Measurements from ENCODE around the gene PSTK.
A peak's percentile ranks its signal among the peaks of the same experiment; 100 is the strongest.

The PSTK gene

DNA sequence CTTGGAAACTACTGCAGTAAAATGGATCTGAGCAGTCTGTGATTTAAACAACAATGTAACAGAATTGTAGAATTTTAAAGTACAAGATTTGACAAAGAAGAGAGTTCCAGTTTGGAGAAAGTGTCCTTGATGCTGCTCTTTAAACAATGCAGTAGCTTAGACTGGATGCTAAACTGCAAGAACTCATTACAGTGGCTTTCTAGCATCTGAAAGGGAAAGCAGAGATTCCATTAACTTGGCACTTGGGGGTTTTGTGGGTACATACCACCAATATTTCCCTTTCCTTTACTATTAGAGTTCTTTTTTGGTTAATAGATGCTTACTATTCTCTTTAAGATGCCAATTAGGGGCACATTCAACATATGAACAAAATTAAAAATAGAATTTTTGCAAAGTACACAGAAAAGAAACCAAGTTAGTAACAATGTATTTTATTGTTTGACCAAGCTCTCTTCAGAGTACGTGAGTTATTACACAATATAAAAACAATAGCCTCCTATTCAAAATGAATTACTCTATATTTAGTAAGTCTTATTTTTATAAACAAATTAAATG lies 11.9 kb downstream of the PSTK start:
- no peak for DNase-seq

DNA sequence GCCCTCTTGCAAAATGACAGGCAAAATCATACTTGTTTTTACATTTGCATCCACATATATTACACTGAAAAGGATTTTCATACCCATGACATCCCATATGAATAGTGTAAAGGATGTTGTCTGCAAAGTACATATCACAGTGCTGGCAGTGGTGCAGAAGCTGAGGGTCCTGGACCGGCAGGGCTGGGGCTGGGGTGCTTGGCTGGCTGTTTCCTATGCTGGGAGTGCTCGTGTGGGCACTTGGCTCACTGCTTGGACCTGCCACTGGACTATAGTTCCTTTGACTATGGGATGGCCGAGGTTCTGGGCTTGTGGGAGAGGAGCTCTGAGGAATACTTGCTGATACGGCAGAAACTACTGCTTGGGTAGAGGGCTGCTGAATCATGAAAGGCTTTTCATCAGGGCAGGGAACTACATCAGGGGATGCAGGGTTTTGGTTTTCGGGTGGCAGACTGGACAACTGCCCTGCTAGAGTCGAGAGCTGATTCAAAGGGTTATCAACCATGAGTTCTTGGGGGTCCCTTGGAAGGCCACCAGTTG lies 13.7 kb downstream of the PSTK start:
- no peak for DNase-seq

DNA sequence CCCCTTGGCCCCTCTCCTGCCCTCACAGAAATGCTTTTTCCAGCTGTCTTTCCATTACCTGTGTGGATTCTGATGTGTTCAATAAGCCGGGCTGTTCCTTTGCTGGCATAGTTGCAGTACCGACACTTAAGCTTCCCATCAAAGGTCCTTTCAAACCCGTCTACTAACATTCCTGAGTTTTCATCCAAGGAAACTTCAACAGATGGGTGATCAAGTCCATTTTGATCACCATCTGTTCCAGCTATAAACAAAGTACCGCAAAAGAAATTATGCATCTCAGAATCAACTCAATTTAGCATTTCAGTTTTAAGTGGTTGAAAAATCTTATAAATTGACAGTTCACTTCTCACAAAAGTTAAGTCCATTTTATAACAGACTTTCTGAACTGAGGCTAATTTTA lies 15.7 kb downstream of the PSTK start:
- DNase-seq: no peak

DNA sequence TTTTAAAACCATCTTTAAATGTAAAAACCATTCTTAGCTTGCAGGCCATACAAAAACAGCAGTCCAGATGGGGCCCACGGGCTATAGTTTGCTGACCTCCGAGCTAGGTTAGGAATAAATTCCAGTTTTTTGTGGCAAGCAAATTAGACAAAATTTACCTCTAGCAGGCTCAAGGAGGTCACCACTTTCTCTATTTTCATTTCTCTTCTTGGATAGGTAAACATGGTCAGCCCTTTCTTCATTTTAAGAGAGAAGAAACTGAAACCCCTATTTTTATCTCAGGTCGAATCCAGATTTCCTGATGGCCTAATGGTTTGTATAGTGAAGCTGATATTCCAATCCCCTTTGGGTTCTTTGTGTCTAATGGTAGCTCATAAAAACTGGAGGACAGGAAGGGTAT lies 17.7 kb downstream of the PSTK start:
- no peak for DNase-seq

- DNase-seq: no peak
These were observed 18.2 kb downstream of the PSTK start for GRCh38 chr10:122998360-122998917.

DNA sequence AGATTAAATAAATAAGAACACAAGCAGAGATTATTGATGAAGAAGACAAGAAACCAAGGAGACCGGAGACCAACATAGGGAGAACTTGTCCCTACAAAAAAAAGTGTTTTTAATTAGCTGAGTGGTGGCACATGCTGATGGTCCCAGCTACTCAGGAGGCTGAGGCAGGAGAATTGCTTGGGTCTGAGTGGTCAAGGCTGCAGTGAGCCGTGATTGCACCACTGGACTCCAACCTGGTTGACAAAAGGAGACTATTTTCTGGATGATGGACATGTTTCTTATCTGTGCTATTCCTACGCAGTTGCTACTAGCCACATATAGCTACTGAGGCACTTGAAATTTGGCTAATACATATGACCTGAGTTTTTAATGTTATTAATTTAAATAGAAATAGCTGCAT lies 18.7 kb downstream of the PSTK start:
- no peak for DNase-seq

GRCh38 chr10:122999347-122999746 lies 19.1 kb downstream of the PSTK start:
- no peak for DNase-seq

DNA sequence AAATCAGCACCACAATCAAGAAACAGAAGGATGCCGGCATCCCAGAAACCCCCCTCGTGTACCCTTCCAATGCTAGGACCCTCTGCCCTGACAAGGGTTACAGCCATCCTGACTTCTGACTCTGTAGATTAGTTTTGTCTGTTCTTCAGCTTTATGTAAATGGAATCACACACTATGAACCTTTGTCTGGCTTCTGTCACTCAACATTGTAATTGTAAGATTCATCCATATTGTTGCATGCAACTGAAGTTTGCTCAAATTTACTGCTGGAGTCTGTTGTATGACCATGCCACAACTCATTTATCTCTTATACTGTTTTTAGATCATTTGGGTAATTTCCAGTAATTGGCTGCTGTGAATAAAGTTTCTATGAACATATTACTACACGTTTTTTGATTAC lies 20.0 kb downstream of the PSTK start:
- DNase-seq: no peak

DNA sequence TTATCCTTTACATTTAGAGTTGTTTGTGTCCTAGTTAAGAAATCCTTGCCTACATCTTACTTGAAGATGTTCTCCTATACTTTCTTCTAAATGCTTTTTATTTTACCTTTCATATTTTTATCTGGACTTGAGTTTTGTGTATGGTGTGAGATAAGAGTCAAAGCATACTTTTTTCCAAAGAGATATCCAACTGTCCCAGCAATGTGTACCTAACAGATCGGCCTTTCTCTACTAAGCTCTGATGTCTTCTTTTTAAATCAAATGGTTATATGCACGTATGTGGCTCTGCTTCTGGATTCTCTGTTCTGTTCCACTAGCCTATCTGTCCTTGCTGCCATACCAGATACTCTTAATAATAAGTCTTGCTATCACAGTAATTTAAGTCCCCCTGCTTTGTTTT lies 21.2 kb downstream of the PSTK start:
- no peak for DNase-seq

DNA sequence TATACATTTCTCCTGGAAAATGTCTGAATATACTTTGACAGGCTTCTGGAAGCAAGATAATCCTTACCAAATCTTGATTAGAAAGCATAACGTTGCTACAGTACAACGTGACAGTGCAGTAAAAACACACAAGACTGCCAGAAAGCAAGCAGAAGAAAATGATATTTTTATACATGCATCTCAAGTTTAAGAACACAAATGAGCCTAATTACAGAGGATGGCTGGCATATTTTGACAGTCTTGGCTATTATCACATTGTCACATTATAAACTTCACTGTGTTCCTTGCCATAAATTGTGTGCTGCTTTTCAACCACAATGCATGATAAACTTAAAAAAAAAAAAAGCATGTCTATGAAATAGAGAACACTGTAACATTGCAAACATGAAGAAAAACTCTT lies 24.1 kb downstream of the PSTK start:
- no peak for DNase-seq

GRCh38 chr10:123007558-123008354 lies 27.6 kb downstream of the PSTK start:
- no peak for DNase-seq

DNA sequence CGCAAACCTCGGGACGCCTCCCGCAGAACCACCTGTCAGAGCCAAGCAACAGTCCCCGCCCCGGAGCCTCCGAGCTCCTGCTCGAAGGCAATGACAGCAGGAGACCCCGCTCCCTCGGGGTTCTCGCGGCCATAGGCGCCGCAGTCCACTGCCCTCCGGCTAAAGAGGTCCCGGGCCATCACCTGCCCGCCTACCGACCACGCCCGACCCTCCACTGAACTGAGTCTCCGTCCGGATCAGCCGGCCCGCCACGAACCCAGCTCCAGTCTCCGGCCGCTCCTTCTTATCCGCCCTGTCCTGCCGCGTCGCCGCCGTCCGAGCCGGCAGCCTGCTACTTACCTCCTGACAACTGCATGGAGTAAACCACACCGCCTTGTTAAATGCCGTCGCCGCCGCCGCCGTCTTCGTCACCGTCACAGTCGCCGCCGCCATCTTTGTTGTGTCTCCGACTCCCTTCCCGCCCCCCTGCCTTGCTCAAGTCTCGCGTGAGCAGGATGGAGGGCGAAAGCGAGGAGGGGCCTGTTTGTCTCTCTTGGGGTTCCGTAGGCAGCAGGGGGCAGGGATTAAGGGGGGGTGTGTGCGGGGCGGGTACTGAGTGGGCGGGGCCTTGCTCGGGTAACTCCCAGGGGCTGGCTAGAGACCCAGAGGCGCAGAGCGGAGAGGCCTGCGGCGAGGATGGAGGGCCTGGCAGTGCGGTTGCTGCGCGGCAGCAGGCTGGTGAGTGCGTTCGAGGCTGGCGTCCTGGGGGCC lies 28.3 kb downstream of the PSTK start, which contains the start of the genes ACADSB and IKZF5:
Gene ACADSB, plus strand, starts transcription at position 652 of the 750 bp plus-strand sequence. Its CDS starts 24 bp downstream, at position 676.
Gene IKZF5, minus strand, starts transcription at position 441 of the 750 bp plus-strand sequence. CDS start 10,170 bp downstream, outside the sequence.
- peak; percentile 98 for DNase-seq

GRCh38 chr10:123009105-123009820 lies 29.1 kb downstream of the PSTK start:
- DNase-seq: peak; percentile 33

GRCh38 chr10:123011987-123012386 lies 31.8 kb downstream of the PSTK start:
- no peak for DNase-seq

DNA sequence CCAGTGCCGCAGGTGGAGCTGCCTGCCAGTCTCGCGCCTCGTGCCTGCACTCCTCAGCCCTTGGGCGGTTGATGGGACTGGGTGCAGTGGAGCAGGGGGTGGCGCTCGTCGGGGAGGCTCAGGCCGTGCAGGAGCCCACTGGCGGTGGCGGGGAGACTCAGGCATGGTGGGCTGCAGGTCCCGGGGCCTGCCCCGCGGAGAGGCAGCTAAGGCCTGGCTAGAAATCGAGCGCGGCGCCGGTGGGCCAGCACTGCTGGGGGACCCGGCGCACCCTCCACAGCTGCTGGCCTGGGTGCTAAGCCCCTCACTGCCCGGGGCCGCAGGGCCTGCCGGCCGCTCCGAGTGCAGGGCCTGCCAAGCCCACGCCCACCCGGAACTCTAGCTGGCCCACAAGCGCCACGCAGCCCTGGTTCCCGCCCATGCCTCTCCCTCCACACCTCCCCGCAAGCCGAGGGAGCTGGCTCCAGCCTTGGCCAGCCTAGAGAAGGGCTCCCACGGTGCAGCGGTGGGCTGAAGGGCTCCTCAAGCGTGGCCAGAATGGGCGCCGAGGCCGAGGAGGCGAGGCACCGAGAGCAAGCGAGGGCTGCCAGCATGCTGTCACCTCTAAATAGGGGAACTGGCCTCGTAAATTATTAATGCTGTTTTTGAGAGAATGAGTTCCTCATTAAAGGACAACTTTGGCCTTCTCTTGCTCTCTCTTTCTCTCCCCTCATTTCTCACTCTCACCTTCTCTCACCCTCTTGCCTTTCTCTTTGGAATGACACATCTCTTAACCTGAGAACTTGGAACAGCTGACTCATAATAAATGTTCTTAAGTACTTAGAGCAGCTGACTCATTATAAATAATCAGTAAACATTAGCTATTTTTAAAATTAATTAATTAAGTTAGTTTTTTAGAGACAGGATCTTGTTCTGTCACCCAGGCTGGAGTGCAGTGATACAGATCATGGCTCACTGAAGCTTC lies 33.5 kb downstream of the PSTK start:
- no peak for DNase-seq

GRCh38 chr10:123014772-123015171 lies 34.6 kb downstream of the PSTK start:
- no peak for DNase-seq

DNA sequence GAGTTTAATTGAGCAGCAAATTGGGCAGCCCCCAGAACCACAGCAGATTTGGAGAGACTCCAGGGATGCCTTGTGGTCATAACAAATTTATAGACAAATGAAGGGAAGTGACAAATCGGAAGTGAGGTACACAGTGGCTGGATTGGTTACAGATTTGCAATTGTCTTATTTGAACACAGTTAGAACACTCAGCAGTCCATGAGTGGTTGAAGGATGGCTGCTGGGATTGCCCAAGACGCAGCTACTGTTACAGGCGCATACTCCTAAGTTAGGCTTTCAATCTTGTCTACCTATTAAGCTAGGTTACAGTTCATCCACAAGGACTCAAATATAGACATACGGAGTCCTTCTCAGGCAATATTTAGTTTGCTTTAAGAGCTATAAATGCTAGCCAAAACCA lies 36.0 kb downstream of the PSTK start:
- DNase-seq: no peak

DNA sequence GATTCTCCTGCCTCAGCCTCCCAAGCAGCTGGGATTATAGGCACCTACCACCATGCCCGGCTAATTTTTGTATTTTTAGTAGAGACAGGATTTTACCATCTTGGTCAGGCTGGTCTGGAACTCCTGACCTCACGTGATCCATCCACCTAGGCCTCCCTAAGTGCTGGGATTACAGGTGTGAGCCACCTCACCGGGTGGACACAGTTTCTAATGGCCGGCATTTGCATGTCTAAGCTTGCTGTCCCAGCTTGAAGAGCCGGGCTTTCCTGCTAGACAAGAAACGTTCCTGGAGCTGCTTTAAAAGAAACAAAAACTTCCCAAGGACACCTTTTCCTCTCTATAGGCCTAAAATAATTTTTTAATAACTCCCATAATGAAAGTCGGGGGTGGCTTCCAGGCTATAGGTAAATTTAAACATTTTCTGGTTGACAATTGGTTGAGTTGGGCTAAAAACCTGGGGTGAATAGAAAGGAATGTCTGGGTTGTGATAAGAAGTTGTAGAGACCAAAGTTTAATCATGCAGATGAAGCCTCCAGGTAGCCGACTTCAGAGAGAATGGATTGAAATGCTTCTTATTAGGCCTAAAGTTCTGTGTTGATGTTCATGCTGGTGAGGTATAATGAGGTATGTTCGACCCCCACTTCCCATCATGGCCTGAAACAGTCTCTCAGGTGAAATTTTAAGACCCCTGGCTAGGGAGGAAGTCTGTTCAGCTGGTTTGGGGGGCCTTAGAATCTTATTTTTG lies 37.4 kb downstream of the PSTK start:
- no peak for DNase-seq

DNA sequence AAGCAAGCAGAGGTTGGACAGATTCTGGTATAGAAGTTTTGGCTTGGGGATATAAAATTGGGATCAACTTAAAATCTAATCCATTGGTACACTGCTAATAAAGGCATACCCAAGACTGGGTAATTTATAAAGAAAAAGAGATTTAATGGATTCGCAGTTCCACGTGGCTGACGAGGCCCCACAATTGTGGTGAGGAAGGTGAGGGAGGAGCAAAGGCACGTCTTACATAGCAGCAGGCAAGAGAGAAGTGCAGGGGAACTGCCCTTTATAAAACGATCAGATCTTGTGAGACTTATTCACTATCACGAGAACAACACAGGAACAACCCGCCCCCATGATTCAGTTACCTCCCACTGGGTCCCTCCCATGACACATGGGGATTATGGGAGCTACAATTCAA lies 38.3 kb downstream of the PSTK start:
- DNase-seq: no peak

- no peak for DNase-seq
These were observed 39.1 kb downstream of the PSTK start for GRCh38 chr10:123019264-123019663.

Data from left hindlimb (tissue), 1 donor.